Chondrocyte (in vitro differentiated cells): Measurements from ENCODE around the gene PRCP. TPM values are rescaled to one million over a fixed set of nuclear protein-coding genes. Genes with fewer than 3 reads are reported as not detected.
"Not testable (repeated sequence)": the region's sequence is repeated elsewhere in the genome, so short reads cannot be mapped to it uniquely, and the experiment has no call there.

Experiments
- DNase-seq: peaks from one replicate; pipeline ENCODE4 v3.0.0; 2021; ENCODE audit warnings: mixed read lengths, low spot score
- H3K27ac Mint-ChIP-seq: one replicate; pipeline ENCODE4 v1.8.0; 2021; ENCODE audit warnings: mild to moderate bottlenecking, moderate library complexity, mixed read lengths; ENCODE audit not compliant: unreplicated experiment
- H3K27me3 Mint-ChIP-seq: 2 replicates; pipeline ENCODE4 v1.8.0; 2021; ENCODE audit warnings: low read depth, mixed read lengths
- H3K36me3 Mint-ChIP-seq: 2 replicates; pipeline ENCODE4 v1.8.0; 2021; ENCODE audit warnings: low read depth, mixed read lengths
- H3K4me1 Mint-ChIP-seq: 2 replicates; pipeline ENCODE4 v1.8.0; 2021; ENCODE audit warnings: low read depth, mild to moderate bottlenecking, mixed read lengths
- H3K4me3 Mint-ChIP-seq: one replicate; pipeline ENCODE4 v1.8.0; 2021; ENCODE audit warnings: mild to moderate bottlenecking, moderate library complexity, mixed read lengths; ENCODE audit not compliant: unreplicated experiment
- H3K9me3 Mint-ChIP-seq: 2 replicates; pipeline ENCODE4 v1.8.0; 2021; ENCODE audit warnings: low read depth, mixed read lengths
- total RNA-seq: library from RNA; stranded (reverse); gene quantifications from 3 replicates; pipeline ENCODE4 v1.2.1, GENCODE V29; 2021
- TF ChIP-seq, protein P1 (sequence below): fragments of 200-600 bp; sonication (generic); IDR thresholded peaks from 2 replicates; pipeline ENCODE4 v1.5.0; 2021; ENCODE audit warnings: antibody characterized with exemption, mild to moderate bottlenecking, moderate library complexity

Gene PRCP
- total RNA-seq, 1 donor from 2014 or later = 58.9 TPM

DNA sequence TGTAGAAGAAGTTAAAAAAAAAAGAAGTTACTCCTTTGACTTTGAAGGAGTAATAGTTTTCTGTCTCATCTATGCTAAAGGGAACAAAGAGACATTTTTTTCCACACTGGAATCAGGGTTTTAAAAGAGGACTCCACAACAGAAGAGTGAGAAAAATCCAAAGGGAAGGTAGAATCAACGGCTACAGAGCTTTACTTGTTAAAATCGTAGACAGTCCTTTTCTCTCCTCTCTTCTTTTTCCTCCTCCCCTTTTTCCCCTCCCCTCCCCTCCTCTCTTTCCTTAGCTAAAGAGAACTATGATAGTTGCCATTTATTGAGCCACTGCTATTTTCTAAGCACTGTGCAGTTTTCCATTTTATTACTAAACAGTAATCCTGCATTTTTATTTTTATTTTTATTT is 30.5 kb upstream of the PRCP start:
- no peak for DNase-seq
- no peak overlapping the region for H3K27ac Mint-ChIP-seq
- H3K9me3 Mint-ChIP-seq = no peaks in the 10 kb centered on the region
- H3K4me3 Mint-ChIP-seq = no peak overlapping the region
- H3K36me3 Mint-ChIP-seq = no peaks in the 10 kb centered on the region
- TF ChIP-seq, protein P1, sequence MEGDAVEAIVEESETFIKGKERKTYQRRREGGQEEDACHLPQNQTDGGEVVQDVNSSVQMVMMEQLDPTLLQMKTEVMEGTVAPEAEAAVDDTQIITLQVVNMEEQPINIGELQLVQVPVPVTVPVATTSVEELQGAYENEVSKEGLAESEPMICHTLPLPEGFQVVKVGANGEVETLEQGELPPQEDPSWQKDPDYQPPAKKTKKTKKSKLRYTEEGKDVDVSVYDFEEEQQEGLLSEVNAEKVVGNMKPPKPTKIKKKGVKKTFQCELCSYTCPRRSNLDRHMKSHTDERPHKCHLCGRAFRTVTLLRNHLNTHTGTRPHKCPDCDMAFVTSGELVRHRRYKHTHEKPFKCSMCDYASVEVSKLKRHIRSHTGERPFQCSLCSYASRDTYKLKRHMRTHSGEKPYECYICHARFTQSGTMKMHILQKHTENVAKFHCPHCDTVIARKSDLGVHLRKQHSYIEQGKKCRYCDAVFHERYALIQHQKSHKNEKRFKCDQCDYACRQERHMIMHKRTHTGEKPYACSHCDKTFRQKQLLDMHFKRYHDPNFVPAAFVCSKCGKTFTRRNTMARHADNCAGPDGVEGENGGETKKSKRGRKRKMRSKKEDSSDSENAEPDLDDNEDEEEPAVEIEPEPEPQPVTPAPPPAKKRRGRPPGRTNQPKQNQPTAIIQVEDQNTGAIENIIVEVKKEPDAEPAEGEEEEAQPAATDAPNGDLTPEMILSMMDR = no peak
- H3K27me3 Mint-ChIP-seq = no peaks in the 10 kb centered on the region
- H3K4me1 Mint-ChIP-seq = peaks cover 3% of the 10 kb centered on the region

DNA sequence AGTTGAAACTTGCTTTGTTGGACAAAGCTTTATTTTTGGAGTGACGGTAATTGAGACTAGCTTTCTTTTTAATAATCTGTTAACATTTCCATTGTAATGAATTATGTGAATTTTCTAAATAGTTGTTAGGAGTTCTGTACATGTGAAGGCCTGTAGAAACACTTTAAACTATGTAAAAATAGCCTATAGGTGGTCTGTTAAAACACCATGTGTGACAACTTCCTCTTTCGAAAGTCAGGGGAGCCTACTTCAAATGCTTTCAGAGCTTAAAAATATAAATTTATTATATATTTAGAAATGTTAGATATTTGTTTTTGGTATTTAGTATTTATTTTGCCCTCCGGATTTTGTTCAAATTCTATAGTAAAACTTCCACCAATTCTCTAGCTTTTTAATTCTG is 30.0 kb upstream of the PRCP start:
- H3K27me3 Mint-ChIP-seq = no peaks in the 10 kb centered on the region
- DNase-seq = no peak
- no peaks in the 10 kb centered on the region for H3K36me3 Mint-ChIP-seq
- H3K4me3 Mint-ChIP-seq = no peak overlapping the region
- peaks cover 3% of the 10 kb centered on the region for H3K4me1 Mint-ChIP-seq
- H3K27ac Mint-ChIP-seq = no peak overlapping the region
- TF ChIP-seq, protein P1 = no peak
- no peaks in the 10 kb centered on the region for H3K9me3 Mint-ChIP-seq

DNA sequence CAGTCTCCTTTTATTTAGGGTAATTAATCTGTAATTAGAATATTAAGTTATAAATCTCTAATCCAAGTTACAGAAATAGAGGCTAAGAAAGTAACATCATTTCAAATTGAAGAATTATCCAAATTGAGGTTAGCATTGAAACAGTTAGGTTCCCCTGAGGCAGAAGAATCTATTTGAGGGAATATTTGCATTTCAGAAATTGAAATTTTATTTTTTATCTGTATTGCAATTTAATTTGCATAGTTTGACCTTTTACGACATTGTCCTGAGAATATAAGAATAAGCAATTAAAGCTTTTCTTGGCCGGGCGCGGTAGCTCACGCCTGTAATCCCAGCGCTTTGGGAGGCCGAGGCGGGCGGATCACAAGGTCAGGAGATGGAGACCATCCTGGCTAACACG is 28.9 kb upstream of the PRCP start:
- Mint-ChIP-seq H3K27me3 (no peaks in the 10 kb centered on the region), H3K4me3 (no peak overlapping the region), H3K36me3 (no peaks in the 10 kb centered on the region), H3K4me1 (peaks cover 3% of the 10 kb centered on the region), H3K9me3 (no peaks in the 10 kb centered on the region), H3K27ac (no peak overlapping the region)
- TF ChIP-seq, protein P1 = no peak
- no peak for DNase-seq

DNA sequence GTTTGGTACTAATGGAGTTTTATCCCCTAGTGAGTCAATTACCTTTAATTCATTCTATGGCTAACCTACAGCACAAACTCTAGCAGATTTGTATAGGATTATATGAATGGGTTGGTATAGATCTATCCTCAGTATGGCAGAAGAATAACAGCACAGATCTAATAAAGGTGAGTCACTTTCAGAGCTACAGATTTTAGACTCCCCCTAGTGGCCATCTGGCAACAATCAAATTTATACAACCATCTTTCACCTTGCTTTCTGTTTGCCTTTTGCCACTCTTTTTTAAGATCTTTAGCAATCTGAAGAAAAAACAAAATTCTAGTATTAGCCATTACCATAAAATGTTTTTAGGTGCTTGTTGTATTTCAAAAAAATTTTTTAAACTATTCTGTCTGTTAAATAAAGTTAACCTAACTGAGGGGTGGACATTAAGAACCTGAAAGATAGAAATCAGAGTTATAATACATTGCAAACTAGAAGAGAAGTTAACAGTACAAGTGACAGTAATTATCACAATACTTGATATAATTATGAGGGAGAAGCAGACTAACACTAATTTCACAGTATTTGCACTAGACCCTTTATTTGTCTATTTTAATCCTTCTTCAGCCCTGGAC is 27.1 kb upstream of the PRCP start:
- TF ChIP-seq, protein P1 = peak; percentile 97
- no peak for DNase-seq
- Mint-ChIP-seq H3K9me3 (no peaks in the 10 kb centered on the region), H3K36me3 (no peaks in the 10 kb centered on the region), H3K27ac (no peak overlapping the region), H3K4me1 (peaks cover 3% of the 10 kb centered on the region), H3K4me3 (no peak overlapping the region), H3K27me3 (no peaks in the 10 kb centered on the region)

DNA sequence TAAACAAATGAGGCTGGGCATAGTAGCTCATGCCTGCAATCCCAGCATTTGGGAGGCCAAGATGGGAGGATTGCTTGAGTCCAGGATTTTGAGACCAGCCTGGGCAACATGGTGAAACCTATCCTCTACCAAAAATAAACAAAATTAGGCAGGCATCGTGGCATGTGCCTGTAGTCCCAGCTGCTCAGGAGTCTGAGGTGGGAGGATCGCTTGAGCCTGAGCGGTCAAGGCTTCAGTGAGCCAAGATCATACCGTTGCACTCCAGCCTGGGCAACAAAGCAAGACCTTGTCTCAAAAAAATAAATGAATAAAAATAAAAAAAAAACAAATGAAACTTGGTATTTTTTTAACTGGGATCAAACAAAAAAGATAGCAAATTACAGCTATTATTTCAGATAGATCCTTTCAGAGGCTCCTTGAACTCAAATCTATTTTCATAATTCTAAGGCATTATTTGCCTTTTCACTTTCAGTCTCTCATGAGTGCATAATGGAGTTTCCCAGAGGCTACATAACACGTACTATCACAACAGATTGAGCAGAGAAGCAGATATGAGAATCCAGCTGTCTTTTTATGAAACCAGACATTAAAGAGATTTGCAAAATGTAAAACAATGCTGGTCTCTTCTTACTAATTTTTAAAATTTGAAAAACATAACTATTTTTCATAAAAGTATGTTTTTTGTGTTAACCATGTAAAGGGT is 24.4 kb upstream of the PRCP start:
- Mint-ChIP-seq H3K36me3 (no peaks in the 10 kb centered on the region), H3K27ac (no peak overlapping the region), H3K27me3 (no peaks in the 10 kb centered on the region), H3K4me1 (peaks cover 3% of the 10 kb centered on the region), H3K4me3 (no peak overlapping the region), H3K9me3 (no peaks in the 10 kb centered on the region)
- TF ChIP-seq, protein P1 = no peak
- DNase-seq = no peak

DNA sequence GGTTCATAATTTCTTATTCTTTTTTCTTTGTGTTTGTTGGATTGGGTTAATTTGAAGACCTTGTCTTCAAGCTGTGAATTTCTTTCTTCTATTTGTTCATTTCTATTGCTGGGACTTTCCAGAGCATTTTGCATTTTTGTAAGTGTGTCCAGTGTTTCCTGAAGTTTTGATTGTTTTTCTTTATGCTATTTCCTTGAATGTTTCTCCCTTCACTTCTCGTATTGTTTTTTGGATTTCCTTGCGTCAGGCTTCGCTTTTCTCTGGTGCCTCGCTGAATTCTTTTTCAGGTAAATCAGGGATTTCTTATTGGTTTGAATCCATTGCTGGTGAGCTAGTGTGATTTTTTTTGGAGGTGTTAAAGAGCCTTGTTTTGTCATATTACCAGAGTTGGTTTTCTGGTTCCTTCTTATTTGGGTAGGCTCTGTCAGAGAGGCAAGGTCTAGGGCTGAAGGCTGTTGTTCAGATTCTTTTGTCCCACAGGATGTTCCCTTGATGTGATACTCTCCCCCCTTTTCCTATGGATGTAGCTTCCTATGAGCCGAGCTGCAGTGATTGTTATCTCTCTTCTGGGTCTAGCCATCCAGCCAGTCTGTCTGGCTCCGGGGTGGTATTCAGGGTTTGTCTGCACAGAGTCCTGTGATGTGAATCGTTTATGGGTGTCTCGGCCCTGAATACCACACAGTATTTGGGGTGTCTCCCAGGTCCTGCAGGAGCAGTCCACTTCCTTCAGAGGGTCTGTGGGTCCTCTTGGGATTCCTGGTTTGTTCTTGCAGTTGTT is 22.4 kb upstream of the PRCP start:
- H3K27me3 Mint-ChIP-seq, H3K4me3 Mint-ChIP-seq, H3K4me1 Mint-ChIP-seq, H3K9me3 Mint-ChIP-seq, H3K27ac Mint-ChIP-seq, H3K36me3 Mint-ChIP-seq, DNase-seq: not testable (repeated sequence)

DNA sequence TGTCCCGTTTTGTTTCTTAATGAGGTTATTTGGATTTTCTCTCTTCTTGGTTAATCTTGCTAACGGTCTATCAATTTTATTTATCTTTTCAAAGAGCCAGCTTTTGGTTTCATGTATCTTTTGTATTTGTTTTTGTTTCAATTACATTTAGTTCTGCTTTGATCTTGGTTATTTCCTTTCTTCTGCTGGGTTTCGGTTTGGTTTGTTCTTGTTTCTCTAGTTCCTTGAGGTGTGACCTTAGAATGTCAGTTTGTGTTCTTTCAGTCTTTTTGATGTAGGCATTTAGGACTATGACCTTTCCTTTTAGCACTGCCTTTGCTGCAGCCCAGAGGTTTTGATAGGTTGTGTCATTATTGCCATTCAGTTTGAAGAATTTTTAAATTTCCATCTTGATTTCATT is 20.0 kb upstream of the PRCP start:
- H3K9me3 Mint-ChIP-seq, H3K4me3 Mint-ChIP-seq, H3K36me3 Mint-ChIP-seq, DNase-seq, H3K27ac Mint-ChIP-seq, H3K27me3 Mint-ChIP-seq, H3K4me1 Mint-ChIP-seq: not testable (repeated sequence)

DNA sequence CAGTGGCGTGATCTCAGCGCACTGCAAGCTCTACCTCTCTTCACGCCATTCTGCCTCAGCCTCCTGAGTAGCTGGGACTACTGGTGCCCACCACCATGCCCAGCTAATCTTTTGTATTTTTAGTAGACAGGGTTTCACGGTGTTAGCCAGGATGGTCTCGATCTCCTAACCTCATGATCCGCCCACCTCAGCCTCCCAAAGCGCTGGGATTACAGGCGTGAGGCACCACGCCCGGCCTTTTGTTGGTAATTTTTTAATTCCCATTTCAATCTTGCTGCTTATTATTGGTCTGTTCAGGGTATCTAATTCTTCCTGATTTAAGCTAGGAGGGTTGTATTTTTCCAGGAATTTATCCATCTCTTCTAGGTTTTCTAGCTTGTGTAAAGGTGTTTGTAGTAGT is 19.6 kb upstream of the PRCP start:
- DNase-seq, H3K27ac Mint-ChIP-seq, H3K4me3 Mint-ChIP-seq, H3K36me3 Mint-ChIP-seq, H3K9me3 Mint-ChIP-seq, H3K27me3 Mint-ChIP-seq, H3K4me1 Mint-ChIP-seq: not testable (repeated sequence)
